ENCODE data around the gene C9orf50.

DNA sequence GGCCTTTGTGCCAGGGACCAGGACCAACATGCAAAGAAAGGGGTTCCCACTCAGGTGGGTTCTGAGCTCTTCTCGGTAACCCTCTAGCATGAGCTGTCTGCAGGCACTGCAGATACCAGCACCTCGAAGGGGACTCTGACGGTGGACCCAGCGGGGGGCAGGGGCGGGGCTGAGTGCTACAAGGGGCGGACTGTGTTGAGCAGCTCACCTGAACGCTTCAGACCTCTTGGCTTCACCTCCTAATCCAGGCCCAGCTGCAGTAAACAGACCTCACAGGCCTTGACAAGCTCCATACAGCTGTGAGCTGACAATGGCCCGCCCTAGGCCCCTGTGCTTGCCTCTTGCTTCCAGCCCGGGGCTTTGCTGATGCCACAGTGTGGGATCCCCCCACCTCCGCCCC is 48.4 kb downstream of the C9orf50 start:
- TF ChIP-seq, protein P1, sequence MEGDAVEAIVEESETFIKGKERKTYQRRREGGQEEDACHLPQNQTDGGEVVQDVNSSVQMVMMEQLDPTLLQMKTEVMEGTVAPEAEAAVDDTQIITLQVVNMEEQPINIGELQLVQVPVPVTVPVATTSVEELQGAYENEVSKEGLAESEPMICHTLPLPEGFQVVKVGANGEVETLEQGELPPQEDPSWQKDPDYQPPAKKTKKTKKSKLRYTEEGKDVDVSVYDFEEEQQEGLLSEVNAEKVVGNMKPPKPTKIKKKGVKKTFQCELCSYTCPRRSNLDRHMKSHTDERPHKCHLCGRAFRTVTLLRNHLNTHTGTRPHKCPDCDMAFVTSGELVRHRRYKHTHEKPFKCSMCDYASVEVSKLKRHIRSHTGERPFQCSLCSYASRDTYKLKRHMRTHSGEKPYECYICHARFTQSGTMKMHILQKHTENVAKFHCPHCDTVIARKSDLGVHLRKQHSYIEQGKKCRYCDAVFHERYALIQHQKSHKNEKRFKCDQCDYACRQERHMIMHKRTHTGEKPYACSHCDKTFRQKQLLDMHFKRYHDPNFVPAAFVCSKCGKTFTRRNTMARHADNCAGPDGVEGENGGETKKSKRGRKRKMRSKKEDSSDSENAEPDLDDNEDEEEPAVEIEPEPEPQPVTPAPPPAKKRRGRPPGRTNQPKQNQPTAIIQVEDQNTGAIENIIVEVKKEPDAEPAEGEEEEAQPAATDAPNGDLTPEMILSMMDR (IDR thresholded peaks at IDR 0.05; ENCODE audit: poor library complexity, severe bottlenecking), result no peak
- TF ChIP-seq, protein P2, sequence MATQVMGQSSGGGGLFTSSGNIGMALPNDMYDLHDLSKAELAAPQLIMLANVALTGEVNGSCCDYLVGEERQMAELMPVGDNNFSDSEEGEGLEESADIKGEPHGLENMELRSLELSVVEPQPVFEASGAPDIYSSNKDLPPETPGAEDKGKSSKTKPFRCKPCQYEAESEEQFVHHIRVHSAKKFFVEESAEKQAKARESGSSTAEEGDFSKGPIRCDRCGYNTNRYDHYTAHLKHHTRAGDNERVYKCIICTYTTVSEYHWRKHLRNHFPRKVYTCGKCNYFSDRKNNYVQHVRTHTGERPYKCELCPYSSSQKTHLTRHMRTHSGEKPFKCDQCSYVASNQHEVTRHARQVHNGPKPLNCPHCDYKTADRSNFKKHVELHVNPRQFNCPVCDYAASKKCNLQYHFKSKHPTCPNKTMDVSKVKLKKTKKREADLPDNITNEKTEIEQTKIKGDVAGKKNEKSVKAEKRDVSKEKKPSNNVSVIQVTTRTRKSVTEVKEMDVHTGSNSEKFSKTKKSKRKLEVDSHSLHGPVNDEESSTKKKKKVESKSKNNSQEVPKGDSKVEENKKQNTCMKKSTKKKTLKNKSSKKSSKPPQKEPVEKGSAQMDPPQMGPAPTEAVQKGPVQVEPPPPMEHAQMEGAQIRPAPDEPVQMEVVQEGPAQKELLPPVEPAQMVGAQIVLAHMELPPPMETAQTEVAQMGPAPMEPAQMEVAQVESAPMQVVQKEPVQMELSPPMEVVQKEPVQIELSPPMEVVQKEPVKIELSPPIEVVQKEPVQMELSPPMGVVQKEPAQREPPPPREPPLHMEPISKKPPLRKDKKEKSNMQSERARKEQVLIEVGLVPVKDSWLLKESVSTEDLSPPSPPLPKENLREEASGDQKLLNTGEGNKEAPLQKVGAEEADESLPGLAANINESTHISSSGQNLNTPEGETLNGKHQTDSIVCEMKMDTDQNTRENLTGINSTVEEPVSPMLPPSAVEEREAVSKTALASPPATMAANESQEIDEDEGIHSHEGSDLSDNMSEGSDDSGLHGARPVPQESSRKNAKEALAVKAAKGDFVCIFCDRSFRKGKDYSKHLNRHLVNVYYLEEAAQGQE (IDR thresholded peaks at IDR 0.05; ENCODE audit: borderline replicate concordance), result no peak
- no peak for TF ChIP-seq EZH2 (IDR thresholded peaks at IDR 0.05; ENCODE audit: borderline replicate concordance, insufficient read depth, low read length, poor library complexity, severe bottlenecking)

Measured in neural cell (in vitro differentiated cells).